BE2C (cell line): ENCODE data around the gene ARID5B.

ENCODE experiments used
- DNase-seq: peaks from one replicate; pipeline ENCODE4 v3.0.0-alpha.2; 2020
- H3K27me3 ChIP-seq: fragments of 250-450 bp; sonication (Bioruptor Pico); 2 replicates; pipeline ENCODE4 v1.5.1; 2020; ENCODE audit warnings: mild to moderate bottlenecking
- H3K36me3 ChIP-seq: fragments of 250-450 bp; sonication (Bioruptor Pico); 2 replicates; pipeline ENCODE4 v1.5.1; 2020; ENCODE audit warnings: mild to moderate bottlenecking
- H3K4me1 ChIP-seq: fragments of 250-450 bp; sonication (Bioruptor Pico); 2 replicates; pipeline ENCODE4 v1.5.1; 2020
- H3K4me3 ChIP-seq: 2 replicates; pipeline ENCODE4 v1.5.1; 2011; ENCODE audit warnings: low read depth, low read length
- H3K9me3 ChIP-seq: fragments of 250-450 bp; sonication (Bioruptor Pico); 2 replicates; pipeline ENCODE4 v1.5.1; 2020
- CTCF ChIP-seq: IDR thresholded peaks from 2 replicates; pipeline ENCODE4 v1.5.1; 2012; ENCODE audit warnings: mild to moderate bottlenecking, low read depth, low read length

Gene ARID5B

GRCh38 chr10:62103857-62104256, 202.4 kb downstream of the ARID5B start:
- no peak for TF ChIP-seq CTCF

GRCh38 chr10:62106929-62107519, 205.5 kb downstream of the ARID5B start:
- no peak for DNase-seq
- H3K36me3 ChIP-seq: no peaks in the 10 kb centered on the region
- H3K4me1 ChIP-seq: no peaks in the 10 kb centered on the region
- no peaks in the 10 kb centered on the region for H3K27me3 ChIP-seq
- H3K4me3 ChIP-seq: no peak overlapping the region
- no peaks in the 10 kb centered on the region for H3K9me3 ChIP-seq
- TF ChIP-seq CTCF: no peak

More at GRCh38 chr10:62103857-62104256, 202.4 kb downstream of the ARID5B start:
- H3K9me3 ChIP-seq: no peaks in the 10 kb centered on the region
- H3K4me1 ChIP-seq: no peaks in the 10 kb centered on the region
- DNase-seq: no peak
- no peaks in the 10 kb centered on the region for H3K27me3 ChIP-seq
- H3K4me3 ChIP-seq: no peak overlapping the region
- H3K36me3 ChIP-seq: no peaks in the 10 kb centered on the region

GRCh38 chr10:62108759-62109586, 207.5 kb downstream of the ARID5B start:
- no peak for DNase-seq
- Histone ChIP-seq H3K36me3 (no peaks in the 10 kb centered on the region), H3K27me3 (no peaks in the 10 kb centered on the region), H3K4me1 (no peaks in the 10 kb centered on the region), H3K4me3 (no peak overlapping the region), H3K9me3 (no peaks in the 10 kb centered on the region)
- no peak for TF ChIP-seq CTCF

GRCh38 chr10:62109587-62110293, 208.2 kb downstream of the ARID5B start:
- Histone ChIP-seq H3K4me3 (no peak overlapping the region), H3K9me3 (no peaks in the 10 kb centered on the region), H3K4me1 (no peaks in the 10 kb centered on the region), H3K27me3 (no peaks in the 10 kb centered on the region), H3K36me3 (no peaks in the 10 kb centered on the region)
- TF ChIP-seq CTCF: no peak
- no peak for DNase-seq

DNA sequence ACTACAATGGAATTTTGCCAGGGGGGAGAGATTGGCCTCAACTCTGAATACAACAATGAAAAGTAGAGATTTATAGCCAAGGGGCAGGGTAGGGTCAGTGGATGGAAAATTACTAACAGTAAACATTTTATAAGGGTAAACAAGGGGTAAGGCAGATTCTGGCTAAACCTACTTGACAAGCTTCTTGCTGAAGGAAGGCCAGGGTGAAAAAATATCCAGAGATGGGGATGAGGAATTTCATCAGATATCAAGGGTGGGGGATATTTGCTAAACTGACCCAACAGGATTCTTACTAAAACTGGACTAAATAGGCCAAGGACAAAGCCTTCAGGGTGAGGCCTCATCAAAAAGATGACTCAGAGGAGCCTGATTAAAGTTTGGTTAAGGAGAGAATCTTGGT, 210.8 kb downstream of the ARID5B start:
- no peaks in the 10 kb centered on the region for H3K9me3 ChIP-seq
- no peak for DNase-seq
- no peak for TF ChIP-seq CTCF
- no peaks in the 10 kb centered on the region for H3K36me3 ChIP-seq
- no peaks in the 10 kb centered on the region for H3K27me3 ChIP-seq
- no peaks in the 10 kb centered on the region for H3K4me1 ChIP-seq
- no peak overlapping the region for H3K4me3 ChIP-seq

DNA sequence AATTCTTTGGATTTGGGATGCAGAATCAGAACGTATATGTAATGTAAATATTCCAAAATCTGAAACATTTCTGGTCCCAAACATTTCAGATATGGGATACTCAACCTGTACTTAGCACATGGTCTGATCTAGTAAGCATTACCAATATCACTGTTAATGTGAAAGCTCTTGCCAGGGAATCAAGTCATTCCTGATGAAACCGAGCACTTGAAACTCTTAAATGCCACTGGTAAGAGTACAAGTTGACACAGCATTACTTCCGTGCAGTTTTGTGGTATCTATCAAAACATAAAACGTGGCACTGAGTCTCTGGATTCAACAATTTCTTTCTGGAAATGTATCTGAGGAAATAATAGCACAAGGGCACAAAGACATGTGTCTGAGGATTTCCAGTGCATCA, 211.5 kb downstream of the ARID5B start:
- Histone ChIP-seq H3K9me3 (no peaks in the 10 kb centered on the region), H3K36me3 (no peaks in the 10 kb centered on the region), H3K4me3 (no peak overlapping the region), H3K4me1 (no peaks in the 10 kb centered on the region), H3K27me3 (no peaks in the 10 kb centered on the region)
- TF ChIP-seq CTCF: no peak
- no peak for DNase-seq
